RWPE1 (cell line): Measurements from ENCODE around the gene EML1.

Experiments
- CTCF ChIA-PET: fragments of 350-600 bp; sonication (Branson Sonifier 250); formaldehyde crosslinking; extraction: SDS; loops from one replicate; lab custom pipeline; 2021; lab: Yijun Ruan, JAX
- POLR2A ChIA-PET: fragments of 400-600 bp; formaldehyde crosslinking; extraction: SDS; loops from one replicate; lab custom pipeline; 2020; ENCODE audit warnings: antibody characterized with exemption; ENCODE audit not compliant: low non-redundant PET; lab: Yijun Ruan, JAX
- DNase-seq: peaks from one replicate; pipeline ENCODE4 v3.0.0; 2012; ENCODE audit warnings: low spot score
- H3K27ac ChIP-seq: fragments of 450-650 bp; 2 replicates; pipeline ENCODE4 v1.5.1; 2017
- CTCF ChIP-seq: fragments of 450-650 bp; conservative IDR thresholded peaks from 2 replicates; pipeline ENCODE4 v1.5.1; 2017; ENCODE audit warnings: low read depth, mild to moderate bottlenecking

Gene EML1

DNA sequence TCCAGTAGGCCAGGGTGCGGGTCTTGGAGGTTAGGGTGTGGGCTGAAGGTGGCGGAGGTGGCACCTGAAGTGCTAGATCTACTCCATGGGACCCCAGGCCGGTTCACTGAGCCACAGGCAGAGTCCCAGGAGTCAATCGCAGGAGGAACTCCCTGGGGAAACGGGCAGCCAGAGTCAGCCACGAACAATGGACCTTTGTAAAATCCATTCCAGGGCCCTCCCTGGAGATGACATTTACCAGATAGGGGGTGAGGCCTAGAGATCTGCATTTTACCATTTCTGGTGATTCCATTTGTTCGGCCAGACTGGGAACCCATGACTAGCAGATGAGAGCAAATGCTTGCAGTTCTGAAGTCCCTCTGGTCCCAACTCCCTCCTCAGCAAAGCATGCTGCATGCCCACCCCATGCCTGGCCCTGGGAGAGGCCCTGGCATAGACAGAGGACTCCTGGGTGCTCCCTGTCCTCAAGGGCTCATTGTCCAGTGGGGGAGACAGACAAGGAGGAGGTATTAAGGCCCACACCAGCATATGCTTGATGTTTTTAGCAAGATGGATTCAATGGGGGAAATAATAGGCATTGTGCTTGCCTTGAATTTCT lies 115.5 kb downstream of the EML1 start:
- ChIA-PET POLR2A (no interaction called here), CTCF (no interaction called here)
- DNase-seq = no peak
- no peak overlapping the region for H3K27ac ChIP-seq
- TF ChIP-seq CTCF = no peak

- TF ChIP-seq CTCF = no peak
- DNase-seq = no peak
- ChIA-PET CTCF (no interaction called here), POLR2A (no interaction called here)
- no peak overlapping the region for H3K27ac ChIP-seq
Measured at GRCh38 chr14:99909513-99910064, 116.4 kb downstream of the EML1 start.

- POLR2A ChIA-PET = no interaction called here
- H3K27ac ChIP-seq = no peak overlapping the region
- TF ChIP-seq CTCF = no peak
- CTCF ChIA-PET = interaction anchor here (0.6 kb wide), 1 partner anchor 10 kb away, joined by 3 read pairs; no protein-coding TSS in a partner anchor
- peak; percentile 56 for DNase-seq
Measured at GRCh38 chr14:99910337-99911309, 117.4 kb downstream of the EML1 start.

- ChIA-PET POLR2A (interaction anchor here (0.6 kb wide), 1 partner anchor 35 kb away, joined by 3 read pairs; no protein-coding TSS in a partner anchor), CTCF (interaction anchor here (1.2 kb wide), 1 partner anchor 32 kb away, joined by 4 read pairs; no protein-coding TSS in a partner anchor)
- no peak overlapping the region for H3K27ac ChIP-seq
- TF ChIP-seq CTCF = no peak
- DNase-seq = no peak
Measured at GRCh38 chr14:99915305-99916090, 122.3 kb downstream of the EML1 start.

DNA sequence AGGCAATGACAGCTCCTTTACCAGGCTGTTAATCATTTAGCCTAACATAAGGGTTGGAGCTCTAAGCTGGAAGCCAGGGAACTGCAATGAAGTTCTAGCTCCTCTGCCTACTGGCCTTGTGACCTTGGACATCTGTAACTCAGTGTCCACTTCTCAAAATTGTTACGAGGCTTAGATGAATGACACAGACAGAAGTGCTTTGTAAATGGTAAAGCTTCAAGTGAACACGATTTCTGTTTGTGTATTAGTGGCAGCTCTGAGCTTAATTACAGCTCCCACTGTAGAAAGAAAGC lies 122.8 kb downstream of the EML1 start:
- DNase-seq = no peak
- POLR2A ChIA-PET = interaction anchor here (0.6 kb wide), 1 partner anchor 34 kb away, joined by 3 read pairs; no protein-coding TSS in a partner anchor
- no peak for TF ChIP-seq CTCF
- no peak overlapping the region for H3K27ac ChIP-seq
- CTCF ChIA-PET = interaction anchor here (1.2 kb wide), 1 partner anchor 31 kb away, joined by 4 read pairs; no protein-coding TSS in a partner anchor

GRCh38 chr14:99918781-99919180 lies 125.6 kb downstream of the EML1 start:
- CTCF ChIA-PET = no interaction called here
- no peak overlapping the region for H3K27ac ChIP-seq
- POLR2A ChIA-PET = no interaction called here
- DNase-seq = no peak
- no peak for TF ChIP-seq CTCF
